ENCODE measurements around the gene DUSP28.
A peak's percentile ranks its signal among the peaks of the same experiment; 100 is the strongest.

The DUSP28 gene

DNA sequence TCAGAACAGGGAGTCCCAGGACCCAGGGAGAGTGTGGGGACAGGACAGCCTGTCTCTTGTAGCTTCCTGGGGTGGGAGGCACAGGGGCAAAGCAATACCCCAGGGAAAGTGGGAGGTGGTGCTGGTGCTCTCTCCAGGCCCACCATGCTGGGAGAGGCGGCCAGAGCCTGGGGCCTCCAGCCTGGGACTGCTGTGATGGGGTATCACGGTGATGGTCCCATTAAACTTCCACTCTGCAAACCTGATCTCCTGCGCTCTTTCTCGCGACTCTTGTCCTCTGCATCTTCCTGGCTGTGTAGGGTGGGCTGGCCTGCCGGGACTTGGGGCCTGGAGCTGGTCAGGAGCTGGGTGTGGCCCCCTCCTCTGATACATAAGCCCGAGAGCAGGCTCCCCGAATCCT, 18.3 kb downstream of the DUSP28 start:
- Histone ChIP-seq H3K9me3 (ENCODE audit: control insufficient read depth, insufficient read depth, low read length) (no peaks in the 10 kb centered on the region), H3K4me1 (ENCODE audit: insufficient read depth, low read length) (peaks cover 18% of the 10 kb centered on the region), H3K9ac (ENCODE audit: low read depth, low read length) (no peak overlapping the region), H3K36me3 (ENCODE audit: insufficient read depth, low read length) (no peaks in the 10 kb centered on the region)

DNA sequence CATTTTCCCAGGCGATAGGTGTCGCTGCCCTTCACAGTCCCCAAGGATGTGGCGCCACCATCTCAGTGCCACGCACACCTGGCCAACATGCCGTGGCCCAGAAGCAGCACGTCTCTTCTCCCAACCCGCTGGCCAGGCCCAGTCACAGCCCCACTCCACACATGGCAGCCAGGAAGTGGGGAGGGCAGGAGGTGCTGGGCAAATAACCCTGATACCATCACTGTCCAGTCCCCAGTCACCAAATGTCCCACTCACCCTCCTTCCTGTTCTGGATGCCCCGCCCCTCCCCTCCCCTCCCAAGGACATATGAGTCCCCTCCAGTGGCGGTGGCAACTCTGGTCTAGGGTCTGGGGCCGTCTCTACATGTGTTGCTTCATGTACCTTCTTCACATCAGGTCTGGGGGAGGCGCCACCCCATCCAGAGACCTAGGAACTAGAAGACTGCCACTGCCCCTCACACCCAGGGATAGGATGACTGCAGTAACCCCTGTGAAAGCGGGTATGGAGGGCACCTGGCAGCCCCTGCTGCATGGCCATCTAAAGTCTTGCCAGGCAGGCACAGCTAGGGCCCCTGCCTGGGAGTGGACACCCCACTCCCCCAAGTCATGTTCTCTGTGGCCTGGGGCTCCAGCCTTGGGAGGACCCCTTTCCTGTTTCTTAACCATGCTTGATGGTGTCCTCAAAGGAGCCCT, 19.1 kb downstream of the DUSP28 start:
- Histone ChIP-seq H3K4me1 (ENCODE audit: insufficient read depth, low read length) (peaks cover 18% of the 10 kb centered on the region), H3K36me3 (ENCODE audit: insufficient read depth, low read length) (no peaks in the 10 kb centered on the region), H3K9me3 (ENCODE audit: control insufficient read depth, insufficient read depth, low read length) (no peaks in the 10 kb centered on the region), H3K9ac (ENCODE audit: low read depth, low read length) (no peak overlapping the region)

DNA sequence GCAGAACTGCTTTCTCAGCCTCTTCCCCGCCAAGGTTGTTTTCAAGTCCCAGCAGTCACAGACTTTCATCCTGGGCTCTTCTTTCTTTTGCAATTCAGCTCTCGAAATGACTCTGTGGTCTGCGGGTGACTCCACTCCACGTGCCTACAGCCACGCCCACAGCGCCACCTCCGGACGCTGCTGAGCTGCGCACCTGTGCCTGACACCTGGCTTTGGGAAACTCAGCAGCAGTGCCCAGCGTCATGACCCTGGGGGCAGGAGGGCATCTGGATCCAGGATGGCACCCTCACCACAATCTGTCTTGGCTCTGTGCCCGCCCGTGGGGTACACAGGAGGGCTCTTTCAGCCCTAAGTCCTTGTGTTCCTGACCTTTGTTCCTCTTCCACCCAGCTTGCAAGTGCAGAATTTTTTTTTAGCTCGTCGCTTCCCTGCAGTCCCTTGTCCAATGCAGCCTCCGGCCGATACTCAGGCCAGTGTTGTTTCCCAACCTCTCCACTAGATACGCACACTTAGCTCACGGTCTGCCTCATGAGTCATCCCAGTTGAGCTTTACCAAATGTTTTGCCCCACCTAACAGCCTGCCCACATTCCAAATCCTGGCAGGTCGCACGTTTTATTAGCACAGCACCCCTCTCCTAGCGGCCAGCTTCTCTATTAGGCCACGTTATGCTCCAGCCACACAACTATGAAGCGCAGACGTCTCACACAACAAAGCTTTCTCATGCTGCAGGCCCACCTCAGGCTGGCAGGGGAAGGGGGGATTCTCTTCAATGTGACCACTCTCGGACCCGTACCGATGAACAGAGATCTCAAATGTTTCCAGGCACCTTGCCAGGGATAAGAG, 19.8 kb downstream of the DUSP28 start:
- Histone ChIP-seq H3K9ac (ENCODE audit: low read depth, low read length) (no peak overlapping the region), H3K36me3 (ENCODE audit: insufficient read depth, low read length) (no peaks in the 10 kb centered on the region), H3K9me3 (ENCODE audit: control insufficient read depth, insufficient read depth, low read length) (no peaks in the 10 kb centered on the region), H3K4me1 (ENCODE audit: insufficient read depth, low read length) (peaks cover 20% of the 10 kb centered on the region)

DNA sequence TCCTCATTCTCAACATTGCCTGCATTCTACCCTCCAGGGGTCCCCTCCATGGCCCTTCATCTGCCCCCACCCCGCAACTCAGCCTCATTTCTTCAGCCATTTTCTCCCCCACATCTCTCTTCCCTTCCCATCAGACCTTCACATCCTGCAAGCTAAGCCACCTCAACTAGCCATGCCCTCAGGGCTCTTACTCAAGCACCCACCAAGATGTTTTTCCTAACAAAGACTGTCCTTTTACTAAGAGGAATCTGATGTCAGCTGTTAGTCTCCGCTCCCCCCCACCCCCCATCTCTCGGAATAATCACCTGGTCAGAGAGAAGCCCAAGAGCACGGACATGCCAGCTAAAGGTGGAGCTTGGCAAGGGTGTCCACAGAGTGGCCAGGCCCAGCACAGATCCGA, 21.7 kb downstream of the DUSP28 start:
- Histone ChIP-seq H3K9me3 (ENCODE audit: control insufficient read depth, insufficient read depth, low read length) (no peaks in the 10 kb centered on the region), H3K36me3 (ENCODE audit: insufficient read depth, low read length) (no peaks in the 10 kb centered on the region), H3K4me1 (ENCODE audit: insufficient read depth, low read length) (peaks cover 24% of the 10 kb centered on the region), H3K9ac (ENCODE audit: low read depth, low read length) (no peak overlapping the region; the same call in 1 of the 2 replicates)

DNA sequence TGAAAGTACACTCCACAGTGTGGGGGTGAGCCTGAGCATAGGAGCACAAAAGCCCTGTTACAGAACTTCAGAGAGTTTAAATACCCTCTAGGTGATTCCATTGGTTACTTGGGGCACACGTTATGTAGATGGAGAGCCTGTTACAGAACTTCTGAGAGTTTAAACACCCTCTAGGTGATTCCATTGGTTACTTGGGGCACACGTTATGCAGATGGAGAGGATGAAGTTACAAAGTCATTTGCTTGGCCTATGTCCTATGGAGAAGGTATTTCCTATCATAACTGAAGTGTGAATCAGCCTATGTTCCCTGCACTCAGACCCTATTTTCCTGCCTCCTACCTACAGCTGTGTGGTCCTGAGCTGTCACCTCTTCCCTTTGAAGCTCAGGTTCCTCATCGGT, 22.6 kb downstream of the DUSP28 start:
- H3K9ac ChIP-seq (ENCODE audit: low read depth, low read length) = no peak overlapping the region
- H3K4me1 ChIP-seq (ENCODE audit: insufficient read depth, low read length) = peaks cover 27% of the 10 kb centered on the region
- no peaks in the 10 kb centered on the region for H3K9me3 ChIP-seq (ENCODE audit: control insufficient read depth, insufficient read depth, low read length)
- no peaks in the 10 kb centered on the region for H3K36me3 ChIP-seq (ENCODE audit: insufficient read depth, low read length)

DNA sequence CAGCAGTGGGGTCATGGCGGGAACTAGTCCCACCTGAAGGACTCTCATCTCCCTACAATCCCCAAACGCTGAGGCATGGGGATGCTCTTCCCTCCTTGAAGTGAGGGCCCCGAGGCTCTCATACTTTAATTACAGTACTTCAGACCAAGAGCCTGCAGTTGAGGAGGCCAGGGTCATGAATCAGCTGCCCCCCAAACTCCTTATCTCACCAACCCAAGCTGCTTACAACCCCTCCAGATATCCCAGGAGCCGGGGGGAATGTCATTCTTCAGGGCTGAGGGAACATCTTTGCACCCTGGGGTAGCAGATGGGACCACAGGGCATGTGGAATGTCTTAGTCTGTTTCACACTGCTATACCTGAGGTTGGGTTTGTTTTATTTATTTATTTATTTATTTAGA, 23.6 kb downstream of the DUSP28 start:
- Histone ChIP-seq H3K36me3 (ENCODE audit: insufficient read depth, low read length) (no peaks in the 10 kb centered on the region), H3K9ac (ENCODE audit: low read depth, low read length) (no peak overlapping the region), H3K4me1 (ENCODE audit: insufficient read depth, low read length) (peaks cover 29% of the 10 kb centered on the region), H3K9me3 (ENCODE audit: control insufficient read depth, insufficient read depth, low read length) (no peaks in the 10 kb centered on the region)

DNA sequence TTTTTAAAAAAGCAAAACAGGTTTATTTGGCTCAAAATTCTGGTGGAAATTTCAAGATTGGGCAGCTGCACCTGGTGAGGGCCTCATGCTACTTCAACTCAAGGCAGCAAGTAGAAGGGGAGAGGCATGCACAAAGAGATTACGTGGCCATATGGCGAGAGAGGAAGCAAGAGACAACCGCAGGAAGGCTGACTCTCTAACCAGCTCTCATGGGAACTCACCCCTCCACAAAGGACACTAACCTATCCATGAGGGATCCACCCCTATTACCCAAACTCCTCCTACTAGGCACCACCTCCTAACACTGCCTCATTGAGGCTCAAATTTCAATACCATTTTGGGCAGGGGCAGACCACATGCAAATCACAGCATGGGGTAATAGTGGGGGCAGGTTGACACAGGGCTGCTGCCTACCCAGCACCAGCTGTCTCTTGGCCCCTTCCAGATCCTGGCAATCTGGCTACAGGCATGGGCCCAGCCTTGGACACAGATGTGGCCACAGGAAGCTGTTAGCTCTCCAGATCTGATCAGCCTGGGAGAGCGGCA, 24.4 kb downstream of the DUSP28 start:
- H3K9me3 ChIP-seq (ENCODE audit: control insufficient read depth, insufficient read depth, low read length) = no peaks in the 10 kb centered on the region
- peaks cover 27% of the 10 kb centered on the region for H3K4me1 ChIP-seq (ENCODE audit: insufficient read depth, low read length)
- no peak overlapping the region for H3K9ac ChIP-seq (ENCODE audit: low read depth, low read length)
- no peaks in the 10 kb centered on the region for H3K36me3 ChIP-seq (ENCODE audit: insufficient read depth, low read length)

DNA sequence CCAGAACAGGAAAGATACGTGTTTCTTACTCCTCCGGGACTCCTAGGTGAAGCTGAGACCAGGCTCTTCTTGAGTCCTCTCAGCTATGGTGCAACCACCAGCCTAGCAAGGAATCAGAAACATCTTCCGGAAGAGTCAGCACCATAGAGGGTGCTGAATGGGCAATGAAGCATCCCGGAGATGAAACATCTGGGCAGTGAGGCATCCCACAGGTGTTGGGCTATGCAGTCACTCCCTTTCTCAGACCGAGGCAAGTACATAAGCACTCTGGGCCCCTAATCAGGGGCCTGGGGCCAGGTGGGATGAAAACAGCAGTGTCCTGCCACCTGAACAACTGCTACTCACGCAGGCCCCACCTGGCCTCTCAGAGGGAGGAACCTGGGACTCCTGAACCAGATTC, 24.9 kb downstream of the DUSP28 start:
- Histone ChIP-seq H3K9me3 (ENCODE audit: control insufficient read depth, insufficient read depth, low read length) (no peaks in the 10 kb centered on the region), H3K36me3 (ENCODE audit: insufficient read depth, low read length) (no peaks in the 10 kb centered on the region), H3K4me1 (ENCODE audit: insufficient read depth, low read length) (peaks cover 22% of the 10 kb centered on the region), H3K9ac (ENCODE audit: low read depth, low read length) (peak overlapping the region; percentile 96; the same call in 1 of the 2 replicates)

DNA sequence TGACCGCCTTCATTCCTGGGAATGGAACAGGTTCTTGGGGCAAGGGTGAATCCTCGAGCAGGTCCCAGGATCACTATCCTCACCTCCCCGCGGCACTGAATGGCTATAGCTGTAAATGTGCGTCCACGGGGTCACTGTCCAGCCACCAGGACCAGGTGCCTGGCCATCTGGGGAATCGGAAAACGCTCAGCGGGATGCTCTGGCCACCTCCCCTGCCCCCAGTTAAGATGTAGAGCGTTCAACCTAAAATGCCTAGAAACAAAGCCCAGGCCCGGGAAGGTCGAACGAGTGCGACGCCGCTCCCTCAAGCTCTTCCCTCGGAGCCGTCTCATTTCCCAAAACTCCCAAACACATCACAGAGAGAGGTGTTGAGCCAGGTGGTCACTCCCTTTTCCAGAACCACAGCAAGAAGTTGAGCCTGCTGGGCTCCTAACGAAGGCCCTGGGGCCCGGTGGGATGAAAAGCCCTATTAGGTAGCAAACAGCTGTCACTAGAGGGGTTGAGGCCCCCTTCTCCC, 25.6 kb downstream of the DUSP28 start:
- no peaks in the 10 kb centered on the region for H3K9me3 ChIP-seq (ENCODE audit: control insufficient read depth, insufficient read depth, low read length)
- peak overlapping the region; percentile 96 for H3K9ac ChIP-seq (ENCODE audit: low read depth, low read length)
- H3K4me1 ChIP-seq (ENCODE audit: insufficient read depth, low read length) = peaks cover 22% of the 10 kb centered on the region
- H3K36me3 ChIP-seq (ENCODE audit: insufficient read depth, low read length) = no peaks in the 10 kb centered on the region

DNA sequence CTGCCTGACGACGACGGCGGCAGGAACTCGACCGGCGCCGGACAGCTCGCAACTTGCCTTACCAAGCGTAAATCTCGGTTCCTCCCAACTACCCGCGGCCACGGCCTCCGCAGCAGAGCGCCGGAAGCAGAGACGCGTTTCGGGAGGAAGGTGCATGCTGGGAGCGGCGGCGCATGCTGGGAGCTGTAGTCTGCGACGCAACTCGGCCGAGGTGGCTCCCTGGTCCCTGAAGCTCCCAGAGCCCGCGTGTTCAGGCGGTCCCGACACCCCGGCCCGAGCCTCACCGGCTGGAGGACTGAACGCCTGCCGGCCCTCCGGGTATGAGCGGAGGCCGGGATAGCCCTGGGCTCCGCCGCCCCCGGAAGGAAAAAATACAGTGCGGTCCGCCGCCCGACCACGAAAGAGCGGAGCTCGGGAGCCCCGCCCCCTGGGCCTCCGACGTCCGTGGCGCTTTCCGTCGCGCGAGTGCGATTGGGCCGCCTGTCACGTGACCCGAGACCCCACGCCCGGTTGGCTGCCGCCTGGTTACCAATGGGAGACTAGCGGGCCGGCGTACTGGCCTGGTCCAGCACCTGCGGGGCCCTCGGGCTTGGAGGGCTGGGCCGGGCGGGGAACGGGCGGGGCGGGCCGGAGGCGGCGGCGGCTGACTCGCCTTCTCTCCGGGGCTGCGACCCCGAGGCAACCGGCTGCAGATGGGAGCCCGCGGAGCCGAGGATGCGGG, 26.2 kb downstream of the DUSP28 start, which contains the start of gene CAPN10:
Gene CAPN10, plus strand, starts transcription at position 537 of the 721 bp plus-strand sequence. Its CDS starts 178 bp downstream, at position 715.
- Histone ChIP-seq H3K36me3 (ENCODE audit: insufficient read depth, low read length) (no peaks in the 10 kb centered on the region), H3K9ac (ENCODE audit: low read depth, low read length) (peak within 1 kb of the TSS; percentile 96), H3K4me1 (ENCODE audit: insufficient read depth, low read length) (peaks cover 22% of the 10 kb centered on the region), H3K9me3 (ENCODE audit: control insufficient read depth, insufficient read depth, low read length) (no peaks in the 10 kb centered on the region)

DNA sequence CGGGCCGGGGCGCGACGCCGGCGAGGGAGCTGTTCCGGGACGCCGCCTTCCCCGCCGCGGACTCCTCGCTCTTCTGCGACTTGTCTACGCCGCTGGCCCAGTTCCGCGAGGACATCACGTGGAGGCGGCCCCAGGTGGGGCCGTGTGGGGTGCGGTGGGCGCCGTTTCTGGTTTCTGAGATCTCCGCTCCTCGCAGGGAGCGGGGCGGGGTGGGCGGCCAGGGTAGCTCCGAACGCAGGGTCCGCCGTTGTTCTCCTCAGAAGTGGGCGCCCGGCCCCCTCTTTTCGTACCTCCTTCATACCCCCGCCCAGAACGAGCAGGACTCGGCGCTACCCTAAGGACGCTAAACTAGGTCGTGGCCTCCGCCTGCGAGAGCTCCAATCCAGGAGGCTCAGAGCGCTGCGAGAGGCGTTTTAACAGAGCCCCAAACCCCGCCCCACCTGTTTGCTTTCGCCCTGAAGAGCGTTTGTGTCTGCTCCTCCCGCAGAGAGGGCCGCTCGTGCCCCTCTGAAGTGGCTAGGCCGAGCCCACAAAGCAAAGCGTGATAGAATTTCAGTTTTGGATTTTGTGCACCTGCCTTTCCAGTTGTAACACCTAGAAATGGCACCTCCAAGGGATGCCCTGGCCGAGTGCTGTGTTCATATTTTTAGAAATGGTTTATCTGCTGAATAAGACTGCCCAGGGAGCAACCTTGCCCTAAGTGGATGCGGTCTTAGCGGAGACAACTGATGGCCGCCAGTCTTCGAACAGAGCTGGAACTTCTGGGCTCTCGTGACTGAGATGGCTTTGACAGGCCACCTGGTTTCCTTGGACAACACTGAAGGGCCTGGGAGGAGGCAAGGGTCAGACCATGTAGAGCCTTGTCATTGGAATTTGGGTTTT, 27.0 kb downstream of the DUSP28 start:
- H3K9ac ChIP-seq (ENCODE audit: low read depth, low read length) = peak overlapping the region; percentile 96
- no peaks in the 10 kb centered on the region; the same call in 1 of the 2 replicates for H3K36me3 ChIP-seq (ENCODE audit: insufficient read depth, low read length)
- H3K9me3 ChIP-seq (ENCODE audit: control insufficient read depth, insufficient read depth, low read length) = no peaks in the 10 kb centered on the region
- peaks cover 19% of the 10 kb centered on the region for H3K4me1 ChIP-seq (ENCODE audit: insufficient read depth, low read length)

DNA sequence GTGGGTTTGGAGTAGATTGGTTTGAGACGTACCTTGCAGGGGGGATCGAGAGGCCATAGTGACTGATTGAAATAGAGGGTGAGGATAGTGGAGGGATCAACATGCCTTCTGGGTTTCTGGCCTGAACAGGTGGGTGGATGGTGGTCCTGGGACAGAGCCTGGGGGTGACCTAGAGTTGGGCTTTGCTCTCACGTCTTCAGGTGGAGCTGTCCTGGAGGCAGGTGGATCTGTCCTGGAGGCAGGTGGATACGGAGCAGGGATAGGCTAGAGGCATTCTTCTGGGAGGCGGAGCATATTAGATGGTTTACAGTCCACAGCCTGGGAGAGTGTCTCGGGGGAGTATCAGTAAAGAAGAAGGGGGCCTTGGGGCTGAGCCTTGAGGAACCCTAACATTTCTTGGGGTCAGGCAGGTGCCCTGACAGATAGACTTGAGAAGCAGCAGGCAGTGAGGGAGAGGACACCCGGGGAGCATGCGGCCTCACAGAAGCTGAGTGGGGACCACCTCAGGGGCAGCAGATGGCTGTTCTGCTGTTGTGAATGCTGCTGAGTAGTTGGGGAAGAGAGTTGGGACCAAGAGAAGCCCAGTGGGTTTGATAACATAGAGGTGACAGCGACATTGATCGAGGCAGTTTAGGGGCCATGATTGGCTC, 28.0 kb downstream of the DUSP28 start:
- H3K36me3 ChIP-seq (ENCODE audit: insufficient read depth, low read length) = no peaks in the 10 kb centered on the region; the same call in 1 of the 2 replicates
- peak overlapping the region; percentile 96; the same call in 1 of the 2 replicates for H3K9ac ChIP-seq (ENCODE audit: low read depth, low read length)
- peaks cover 11% of the 10 kb centered on the region; the same call in 1 of the 2 replicates for H3K4me1 ChIP-seq (ENCODE audit: insufficient read depth, low read length)

DNA sequence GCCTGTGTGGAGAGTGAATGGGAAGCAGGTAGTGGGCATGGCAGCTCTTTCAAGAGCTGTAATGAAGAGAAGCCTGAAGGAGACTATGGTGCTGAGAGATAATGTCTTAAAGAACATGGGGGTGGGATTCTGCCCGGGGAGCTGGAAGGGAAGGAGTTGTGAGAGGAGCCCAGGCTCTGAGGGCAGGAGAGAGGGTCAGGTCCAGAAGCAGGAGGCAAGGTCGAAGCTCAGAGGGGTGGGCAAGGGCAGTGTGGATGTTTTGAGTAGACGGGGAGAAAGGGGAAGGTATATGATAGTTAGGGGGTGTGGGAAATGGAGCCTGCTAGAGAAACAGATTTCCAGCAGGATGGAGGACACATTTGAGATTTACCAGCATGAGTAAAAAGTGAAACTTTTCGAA, 28.5 kb downstream of the DUSP28 start:
- Histone ChIP-seq H3K9ac (ENCODE audit: low read depth, low read length) (no peak overlapping the region), H3K4me1 (ENCODE audit: insufficient read depth, low read length) (peaks cover 11% of the 10 kb centered on the region; the same call in 1 of the 2 replicates), H3K9me3 (ENCODE audit: control insufficient read depth, insufficient read depth, low read length) (no peaks in the 10 kb centered on the region), H3K36me3 (ENCODE audit: insufficient read depth, low read length) (no peaks in the 10 kb centered on the region; the same call in 1 of the 2 replicates)

More for the DNA sequence above, 28.0 kb downstream of the DUSP28 start:
- H3K9me3 ChIP-seq (ENCODE audit: control insufficient read depth, insufficient read depth, low read length) = no peaks in the 10 kb centered on the region
